HL-60 (cell line): ENCODE results near the gene RBM6.

Experiments used
- DNase-seq, 2 experiments: peaks; one replicate each; pipeline ENCODE4 v3.0.0-alpha.2; 2010 to 2020; ENCODE audit warnings: low read depth in 1 of 2, low spot score in 1 of 2
- H3K27ac ChIP-seq: fragments of 250-450 bp; sonication (Bioruptor Pico); replicated peaks from 2 replicates; pipeline ENCODE4 v1.5.1; 2020; ENCODE audit warnings: mild to moderate bottlenecking, moderate library complexity
- H3K27me3 ChIP-seq: fragments of 250-450 bp; sonication (Bioruptor Pico); 2 replicates; pipeline ENCODE4 v1.5.1; 2021; ENCODE audit warnings: mild to moderate bottlenecking, moderate library complexity; ENCODE audit not compliant: insufficient read depth, poor library complexity, severe bottlenecking
- H3K4me3 ChIP-seq: replicated peaks from 2 replicates; pipeline ENCODE4 v1.5.1; 2011; ENCODE audit warnings: mild to moderate bottlenecking, control low read depth, low read length; ENCODE audit not compliant: insufficient read depth
- CTCF ChIP-seq: IDR thresholded peaks from one replicate; pipeline ENCODE4 v1.5.1; 2011; ENCODE audit warnings: low read length, control low read depth, inconsistent platforms; ENCODE audit not compliant: insufficient read depth
- GABPA ChIP-seq: IDR thresholded peaks from 2 replicates; pipeline ENCODE4 v1.6.1; 2012; ENCODE audit warnings: low read depth
- POLR2AphosphoS5 ChIP-seq: IDR thresholded peaks from 2 replicates; pipeline ENCODE4 v1.6.1; 2012; ENCODE audit warnings: low read depth
- REST ChIP-seq: IDR thresholded peaks from 2 replicates; pipeline ENCODE4 v1.6.1; 2012; ENCODE audit warnings: low read depth; ENCODE audit not compliant: insufficient replicate concordance
- SPI1 ChIP-seq: IDR thresholded peaks from 2 replicates; pipeline ENCODE4 v1.6.1; 2012; ENCODE audit warnings: low read depth, mild to moderate bottlenecking, borderline replicate concordance

RBM6 gene

DNA sequence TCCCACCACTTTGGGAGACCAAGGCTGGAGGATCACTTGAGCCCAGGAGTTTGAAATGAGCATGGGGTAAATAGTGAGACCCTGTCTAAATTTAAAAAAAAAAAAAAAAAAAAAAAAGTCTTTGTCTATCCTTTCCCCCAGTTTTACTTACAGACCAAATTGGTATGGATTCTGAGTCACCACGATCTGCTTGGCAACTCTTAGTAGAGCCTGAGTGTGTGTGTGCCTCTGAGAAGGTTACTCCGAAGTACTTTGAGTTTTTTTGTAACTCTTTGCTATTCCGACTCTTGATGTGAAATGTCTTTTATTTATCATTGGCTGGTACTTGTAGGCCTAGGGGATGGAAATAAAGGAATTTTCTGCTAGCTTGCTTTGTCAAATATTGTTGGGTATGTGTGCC lies 63.3 kb downstream of the RBM6 start:
- no peak overlapping the region for H3K27ac ChIP-seq
- DNase-seq, result no peak
- no peaks in the 10 kb centered on the region for H3K27me3 ChIP-seq
- TF ChIP-seq CTCF (no peak), POLR2AphosphoS5 (no peak), REST (no peak), SPI1 (no peak), GABPA (no peak)
- no peak overlapping the region for H3K4me3 ChIP-seq

DNA sequence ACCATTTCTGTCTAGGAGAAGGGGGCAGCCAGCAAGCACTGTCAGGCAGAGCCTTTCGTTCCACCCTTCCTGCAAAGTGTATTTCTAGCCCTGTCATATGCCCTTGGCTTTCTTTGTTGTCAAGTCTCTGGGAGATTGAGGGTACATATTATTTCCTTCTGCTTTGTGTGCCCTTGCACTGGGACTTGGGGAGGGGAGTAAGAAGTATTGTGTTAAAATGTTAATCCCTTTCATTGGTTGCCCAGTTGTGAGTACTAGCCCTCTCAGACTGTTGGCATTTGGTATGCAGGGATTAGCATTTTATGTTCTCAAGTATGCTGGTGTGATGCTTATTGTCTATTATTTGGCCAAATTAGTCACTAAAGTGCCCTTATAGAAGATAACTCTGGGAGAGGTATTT lies 63.9 kb downstream of the RBM6 start:
- H3K4me3 ChIP-seq, result no peak overlapping the region
- no peaks in the 10 kb centered on the region for H3K27me3 ChIP-seq
- DNase-seq, result no peak
- H3K27ac ChIP-seq, result no peak overlapping the region
- no peak for TF ChIP-seq GABPA
- no peak for TF ChIP-seq SPI1
- TF ChIP-seq REST, result no peak
- TF ChIP-seq CTCF, result no peak
- no peak for TF ChIP-seq POLR2AphosphoS5

- H3K27ac ChIP-seq, result no peak overlapping the region
- no peak for TF ChIP-seq SPI1
- TF ChIP-seq REST, result no peak
- TF ChIP-seq GABPA, result no peak
- no peak for TF ChIP-seq CTCF
- TF ChIP-seq POLR2AphosphoS5, result no peak
- DNase-seq, result no peak
- no peaks in the 10 kb centered on the region for H3K27me3 ChIP-seq
- H3K4me3 ChIP-seq, result no peak overlapping the region
These were observed 69.0 kb downstream of the RBM6 start for GRCh38 chr3:50008931-50009330.
